ENCODE results near the gene OSTF1.

The OSTF1 gene

GRCh38 chr9:75128535-75128934 is 40.2 kb downstream of the OSTF1 start:
- no peak for DNase-seq

DNA sequence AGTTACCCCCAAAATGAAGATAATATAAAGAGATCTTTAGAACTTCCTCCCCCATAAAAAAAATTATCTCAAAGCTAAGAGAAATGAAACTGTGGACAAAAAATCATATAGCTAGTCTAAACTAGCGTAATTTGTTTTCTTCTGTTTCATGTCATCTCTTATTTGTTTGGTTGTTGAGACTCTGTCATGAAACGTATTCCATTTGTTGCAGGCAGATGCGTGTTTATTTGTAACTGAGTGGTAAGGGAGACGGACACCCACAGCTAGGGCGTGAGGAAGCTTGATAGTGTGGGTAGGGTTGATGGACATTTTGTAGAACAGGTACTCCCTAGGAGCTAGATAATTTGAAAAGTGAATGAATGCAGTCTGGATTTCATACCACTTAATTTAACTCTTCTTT is 41.9 kb downstream of the OSTF1 start:
- no peak for DNase-seq

DNA sequence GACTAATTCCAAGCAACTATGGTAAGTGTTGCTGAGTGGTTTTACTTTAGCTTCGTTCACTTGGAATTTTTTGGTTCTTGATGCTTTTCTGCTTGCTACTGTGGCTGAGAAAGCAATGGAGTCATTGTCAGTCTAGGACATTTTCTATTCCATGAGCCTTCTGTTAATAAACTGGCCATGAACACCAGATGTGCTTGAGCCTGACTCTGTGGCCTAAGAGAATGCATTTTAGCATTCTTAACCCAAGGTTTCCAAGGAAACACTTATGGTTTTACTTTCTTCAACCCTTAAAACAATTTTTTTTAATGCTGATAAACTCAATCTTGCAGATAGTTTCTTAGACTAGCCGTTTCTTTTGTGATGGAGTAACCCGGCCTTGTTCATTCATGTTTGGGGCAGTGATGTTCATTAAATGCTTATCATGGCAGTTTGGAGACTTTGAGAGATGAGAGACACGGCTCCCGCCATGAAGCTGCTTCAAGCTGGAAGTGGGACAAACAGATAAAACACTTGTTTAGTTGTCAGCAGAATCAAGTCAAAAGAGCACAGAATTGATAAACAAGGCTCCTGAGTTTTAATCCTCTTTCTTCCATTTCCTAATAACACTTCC is 42.4 kb downstream of the OSTF1 start:
- DNase-seq = no peak

- no peak for DNase-seq
Measured at GRCh38 chr9:75131700-75132099, 43.4 kb downstream of the OSTF1 start.

DNA sequence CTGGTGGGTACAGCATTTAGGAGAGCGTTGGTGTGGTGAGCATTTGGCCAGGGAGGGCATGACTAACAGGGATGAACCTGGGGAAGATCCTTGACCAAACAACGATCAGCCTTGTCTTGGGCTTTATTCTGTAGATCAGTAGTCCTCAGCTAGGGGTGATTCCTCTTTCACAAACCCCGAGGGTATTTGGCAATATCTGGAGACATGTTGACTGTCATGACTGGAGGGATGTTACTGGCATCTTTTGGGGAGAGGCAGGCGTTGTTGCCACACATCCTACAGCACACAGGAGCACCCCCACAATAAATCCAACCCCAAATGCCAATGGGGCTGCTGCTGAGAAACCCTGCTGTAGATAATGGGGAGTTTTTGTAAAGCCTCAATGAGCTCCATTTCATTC is 43.9 kb downstream of the OSTF1 start:
- no peak for DNase-seq

- no peak for DNase-seq
Measured at GRCh38 chr9:75133396-75133795, 45.1 kb downstream of the OSTF1 start.

DNA sequence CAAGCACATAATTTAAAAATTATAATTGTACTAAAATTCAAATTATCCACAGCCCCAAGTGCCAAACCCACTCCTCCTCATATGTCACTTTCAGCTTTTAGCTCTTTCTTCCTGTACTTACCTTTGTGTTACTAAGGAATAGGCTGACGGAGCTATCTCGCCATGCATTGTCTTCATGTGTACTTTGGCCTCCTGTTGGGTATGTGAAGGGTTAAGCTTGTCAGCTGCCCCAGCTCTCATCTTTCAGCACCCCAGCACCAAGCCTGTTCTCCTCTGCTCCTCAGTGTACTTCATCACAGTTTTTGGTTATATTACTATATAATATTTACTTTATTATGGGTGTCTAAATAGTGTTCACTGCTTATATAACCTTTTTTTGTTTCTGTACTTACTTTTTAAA is 46.2 kb downstream of the OSTF1 start:
- no peak for DNase-seq

DNA sequence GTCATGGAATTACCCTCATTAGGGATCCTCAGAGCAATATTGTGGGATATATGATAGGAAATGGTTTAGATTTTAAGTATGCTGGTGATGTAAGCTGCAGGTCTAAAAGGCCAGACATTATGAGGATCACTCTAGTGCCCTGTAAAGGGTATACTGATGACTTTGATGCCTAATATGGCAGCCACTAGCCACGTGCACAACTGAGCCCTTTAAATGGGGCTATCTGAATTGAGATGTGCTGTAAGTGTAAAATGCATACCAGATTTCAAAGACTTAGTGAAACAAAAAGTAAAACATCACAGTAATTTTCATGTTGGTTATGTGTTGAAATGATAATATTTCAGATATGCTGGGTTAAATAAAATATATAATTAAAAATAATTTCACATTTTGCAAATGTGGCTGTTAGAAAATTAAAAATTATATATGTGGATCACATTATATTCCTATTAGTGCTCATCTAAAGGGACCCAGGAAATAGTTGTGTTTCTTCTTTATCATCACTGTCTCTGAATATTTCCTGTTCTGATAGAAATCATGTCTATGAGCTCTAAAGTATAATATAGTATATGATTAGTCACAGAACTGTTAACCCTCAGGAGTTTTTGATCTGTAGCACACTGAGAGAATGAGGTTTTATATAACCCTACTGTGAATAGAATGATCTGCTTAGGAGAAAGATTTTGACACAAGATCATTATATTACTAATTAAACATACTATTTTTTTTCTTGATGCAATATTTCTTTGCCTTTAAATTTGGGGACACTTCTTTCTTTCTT is 50.1 kb downstream of the OSTF1 start:
- no peak for DNase-seq

- DNase-seq = no peak
Measured at GRCh38 chr9:75139201-75139600, 50.9 kb downstream of the OSTF1 start.

GRCh38 chr9:75140261-75140660 is 51.9 kb downstream of the OSTF1 start:
- no peak for DNase-seq

DNA sequence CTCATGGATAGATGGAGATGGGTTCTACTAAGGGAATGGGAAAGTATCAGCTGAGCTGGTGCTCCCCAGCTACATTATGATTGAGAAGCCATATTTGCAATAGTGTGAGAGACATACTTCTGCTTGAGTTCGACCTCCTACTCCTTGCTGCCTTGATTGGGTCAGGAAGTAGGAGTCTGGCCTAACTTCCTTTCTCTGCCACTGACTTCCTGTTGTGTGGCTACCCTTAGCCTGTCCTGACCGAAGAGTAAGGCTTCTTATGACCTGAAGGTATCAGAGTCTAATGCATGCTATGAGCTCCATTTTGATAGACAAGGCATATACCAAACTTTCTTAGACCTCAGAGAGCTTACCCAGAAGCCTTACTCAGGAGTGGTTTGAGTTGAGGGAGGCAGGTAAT is 53.9 kb downstream of the OSTF1 start:
- no peak for DNase-seq

DNA sequence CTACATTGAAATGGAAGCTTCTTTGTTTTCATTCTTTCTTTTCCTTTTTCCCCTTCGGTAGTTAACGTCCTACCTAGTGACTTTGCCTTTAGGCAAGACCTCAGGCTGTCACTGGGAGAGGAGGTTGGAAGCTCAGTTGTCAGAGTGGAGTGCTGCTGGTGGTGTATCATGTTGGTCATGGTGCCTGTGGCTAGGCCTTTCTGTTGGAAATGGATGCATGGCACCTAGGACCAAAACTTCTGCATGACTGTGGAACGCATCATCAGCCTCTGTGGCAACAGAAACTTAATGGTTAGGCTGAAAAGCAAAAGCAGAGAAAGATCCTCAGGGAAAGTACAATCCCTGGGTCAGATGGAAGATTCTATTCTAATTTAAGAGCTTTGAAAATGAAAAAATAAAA is 57.9 kb downstream of the OSTF1 start:
- no peak for DNase-seq

DNA sequence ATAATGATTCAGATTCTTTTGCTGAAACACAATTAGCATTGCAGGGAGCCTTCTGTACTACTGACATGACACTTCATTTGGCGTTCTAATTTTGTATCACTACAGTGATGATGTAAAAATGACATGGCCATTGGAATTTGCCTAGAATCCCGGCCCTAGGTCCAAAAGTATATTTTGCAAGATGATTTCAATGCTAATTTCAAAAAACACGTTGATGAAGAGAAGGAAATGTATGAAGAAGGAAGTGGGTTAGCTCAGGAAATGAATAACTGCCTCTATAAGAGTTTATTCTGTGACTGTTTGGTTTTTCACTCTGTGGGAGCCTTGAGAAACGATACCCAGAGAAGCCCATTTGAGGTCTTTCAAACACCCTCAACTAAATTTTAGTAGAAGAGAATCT is 59.3 kb downstream of the OSTF1 start:
- DNase-seq = no peak

- DNase-seq = no peak
Measured at GRCh38 chr9:75148561-75148960, 60.2 kb downstream of the OSTF1 start.

GRCh38 chr9:75149841-75150241 is 61.5 kb downstream of the OSTF1 start:
- no peak for DNase-seq

DNA sequence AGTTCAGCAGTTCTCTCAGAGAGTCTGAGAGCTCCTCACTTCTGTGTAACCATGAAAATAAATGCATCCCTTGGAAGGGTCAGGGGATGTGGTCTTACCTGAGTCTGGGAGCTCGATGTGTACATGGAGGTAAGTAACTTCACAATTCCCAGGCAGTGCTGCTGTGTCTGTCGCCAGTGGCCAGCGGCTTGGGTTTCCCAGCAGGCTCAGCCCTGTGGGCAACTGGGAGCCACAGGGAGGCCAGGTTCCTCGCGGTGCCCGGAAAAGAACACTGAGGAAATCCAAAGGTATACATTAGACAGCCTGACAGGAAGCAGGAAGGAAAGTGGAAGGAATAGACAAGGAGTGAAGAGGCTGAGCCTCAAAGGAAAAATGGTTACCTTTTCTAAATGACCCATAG is 62.2 kb downstream of the OSTF1 start:
- DNase-seq = no peak

DNA sequence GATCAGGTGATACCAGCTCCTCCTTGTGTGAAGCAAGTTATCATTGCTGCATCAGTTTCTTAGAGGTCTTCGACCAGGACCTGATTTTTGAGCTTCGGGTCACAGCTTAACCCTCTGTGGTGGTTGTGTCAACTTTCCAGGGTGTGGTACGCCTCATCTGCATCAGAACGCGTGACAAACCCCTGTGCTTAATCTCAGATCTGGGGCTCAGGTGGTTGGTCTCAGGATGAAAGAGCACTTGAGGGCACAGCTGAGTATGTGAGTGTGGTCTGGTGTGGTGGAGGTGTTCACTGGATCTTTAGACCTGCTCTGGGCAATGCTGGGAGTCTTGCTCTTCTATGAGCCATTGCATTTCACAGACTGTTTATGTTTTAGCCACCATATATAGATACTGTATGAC is 64.1 kb downstream of the OSTF1 start:
- peak; percentile 70 for DNase-seq

- DNase-seq = no peak
Measured at GRCh38 chr9:75156858-75157257, 68.5 kb downstream of the OSTF1 start.

DNA sequence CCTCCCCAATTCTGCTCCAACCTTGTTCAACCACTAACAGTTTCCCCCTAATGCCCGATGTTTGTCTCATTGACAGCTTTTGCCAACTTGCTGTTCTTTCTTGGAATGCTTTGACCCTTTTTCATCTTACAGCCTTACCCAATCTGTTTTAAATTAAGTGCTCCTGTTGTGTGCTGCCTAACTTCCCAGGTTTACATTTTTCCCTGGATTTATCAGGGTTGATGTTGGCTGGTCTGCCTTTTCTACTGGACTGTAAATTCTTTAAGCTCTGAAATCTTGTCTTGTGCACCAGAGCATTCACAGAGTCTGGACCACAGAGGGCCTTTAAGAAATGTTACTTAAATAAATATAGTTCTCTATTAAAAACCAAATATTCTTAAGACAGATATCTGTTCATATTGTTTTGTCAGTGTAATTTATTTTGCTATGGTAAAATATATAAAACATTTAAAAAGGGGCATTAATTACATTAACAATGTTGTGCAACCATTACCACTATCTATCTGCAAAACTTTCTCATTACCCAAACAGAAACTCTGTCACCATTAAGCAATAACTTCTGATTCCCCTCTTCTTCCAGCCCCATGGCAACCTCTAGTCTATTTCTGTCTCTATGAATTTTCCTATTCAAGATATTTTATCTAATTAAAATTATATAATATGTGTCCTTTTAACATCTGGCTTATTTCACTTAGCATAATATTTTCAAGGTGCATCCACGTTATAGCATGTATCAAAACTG is 73.0 kb downstream of the OSTF1 start:
- DNase-seq = no peak

- DNase-seq = no peak
Measured at GRCh38 chr9:75163764-75164163, 75.5 kb downstream of the OSTF1 start.

- no peak for DNase-seq
Measured at GRCh38 chr9:75164573-75164972, 76.3 kb downstream of the OSTF1 start.

DNA sequence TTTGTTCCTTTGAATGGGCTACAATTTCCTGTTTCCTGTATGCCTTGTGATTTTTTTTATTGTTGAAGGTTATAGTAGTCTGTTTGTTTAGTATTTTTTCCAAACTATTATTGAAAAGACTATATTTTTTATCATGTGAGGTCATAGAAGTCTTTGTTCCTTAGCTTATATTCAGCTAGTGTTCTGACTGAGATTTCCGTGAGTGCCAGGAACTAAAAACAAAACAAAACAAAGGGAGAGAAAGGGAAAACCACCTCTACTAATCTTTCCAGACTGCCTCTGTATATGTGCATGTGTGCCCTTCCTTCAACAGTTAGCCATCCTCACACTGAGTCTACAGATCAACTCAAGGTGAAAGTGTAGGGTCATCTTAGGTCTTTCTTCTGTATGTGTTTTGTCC is 79.0 kb downstream of the OSTF1 start:
- DNase-seq = no peak

DNA sequence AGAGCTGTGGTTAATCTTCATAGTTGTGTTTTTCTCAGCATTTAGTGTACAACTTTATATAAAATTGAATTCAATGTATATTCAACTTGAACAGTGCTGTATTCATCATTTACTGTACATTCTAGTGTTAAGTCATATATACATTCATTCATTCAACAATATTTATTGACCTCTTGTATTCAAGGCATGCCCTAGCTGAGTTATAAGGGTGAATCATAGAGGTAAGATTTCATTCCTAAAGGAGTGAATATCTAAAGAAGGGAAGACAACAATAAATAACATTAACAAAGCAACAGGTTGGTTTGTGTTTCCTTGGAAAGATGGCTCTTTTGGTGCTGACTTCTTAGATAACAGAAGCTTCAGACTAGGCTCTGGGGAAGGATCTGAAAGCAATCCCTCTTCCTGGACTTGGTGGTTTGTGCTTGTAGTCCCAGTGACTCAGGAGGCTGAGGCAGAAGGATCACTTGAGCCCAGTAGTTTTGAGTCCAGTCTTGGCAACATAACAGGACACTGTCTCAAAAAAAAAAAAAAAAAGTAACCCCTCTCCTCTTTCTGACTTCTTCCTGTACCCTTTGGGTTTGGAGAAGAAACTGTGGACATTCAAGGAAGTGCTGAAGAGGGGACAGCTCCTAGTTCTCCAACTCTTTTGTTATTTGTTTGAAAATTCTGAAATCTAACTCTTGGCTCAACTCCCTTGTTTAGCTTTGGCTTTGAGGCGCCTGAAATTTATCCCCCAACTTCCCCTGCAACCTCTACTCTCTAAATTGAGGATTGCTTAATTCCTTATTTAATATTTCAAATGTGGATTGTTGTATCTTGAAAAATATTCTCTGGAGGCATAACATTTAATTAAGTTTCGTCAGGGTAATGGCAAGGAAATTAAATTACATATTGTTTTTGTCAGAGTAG is 80.2 kb downstream of the OSTF1 start:
- DNase-seq = no peak
